IPS-18c (cell line): Measurements from ENCODE around the gene HEMK1.

Experiments used
- H3K4me3 ChIP-seq: 2 replicates; pipeline ENCODE4 v1.7.0; 2013; ENCODE audit warnings: low read depth, mild to moderate bottlenecking, low read length, moderate library complexity; ENCODE audit not compliant: insufficient read depth
- H3K9me3 ChIP-seq: one replicate; pipeline ENCODE4 v1.6.1; 2013; ENCODE audit warnings: mild to moderate bottlenecking, low read length, moderate library complexity; ENCODE audit not compliant: control insufficient read depth, insufficient read depth

The HEMK1 gene

GRCh38 chr3:50537421-50538129, 31.7 kb upstream of the HEMK1 start:
- Histone ChIP-seq H3K4me3 (no peak overlapping the region), H3K9me3 (peaks cover 5% of the 10 kb centered on the region)

- H3K4me3 ChIP-seq, result 0 out of 2 replicates have a peak overlapping the region, but pooled peaks have one; percentile 20
- peaks cover 5% of the 10 kb centered on the region for H3K9me3 ChIP-seq
Observed at GRCh38 chr3:50539356-50540286, 29.7 kb upstream of the HEMK1 start.

- H3K4me3 ChIP-seq, result no peak overlapping the region
- peaks cover 5% of the 10 kb centered on the region for H3K9me3 ChIP-seq
Observed at GRCh38 chr3:50542177-50543034, 26.9 kb upstream of the HEMK1 start.

GRCh38 chr3:50545781-50546180, 23.5 kb upstream of the HEMK1 start:
- no peaks in the 10 kb centered on the region for H3K9me3 ChIP-seq

GRCh38 chr3:50549226-50549625, 20.1 kb upstream of the HEMK1 start:
- H3K9me3 ChIP-seq, result no peaks in the 10 kb centered on the region
- no peak overlapping the region for H3K4me3 ChIP-seq

More at GRCh38 chr3:50545781-50546180, 23.5 kb upstream of the HEMK1 start:
- H3K4me3 ChIP-seq, result no peak overlapping the region

- Histone ChIP-seq H3K4me3 (no peak overlapping the region), H3K9me3 (no peaks in the 10 kb centered on the region)
Observed at GRCh38 chr3:50550079-50550736, 19.1 kb upstream of the HEMK1 start.

- Histone ChIP-seq H3K4me3 (no peak overlapping the region), H3K9me3 (no peaks in the 10 kb centered on the region)
Observed at GRCh38 chr3:50551054-50551659, 18.2 kb upstream of the HEMK1 start.

GRCh38 chr3:50551681-50552435, 17.5 kb upstream of the HEMK1 start:
- Histone ChIP-seq H3K4me3 (no peak overlapping the region), H3K9me3 (no peaks in the 10 kb centered on the region)

GRCh38 chr3:50552598-50552997, 16.7 kb upstream of the HEMK1 start:
- Histone ChIP-seq H3K9me3 (no peaks in the 10 kb centered on the region), H3K4me3 (no peak overlapping the region)

- Histone ChIP-seq H3K4me3 (no peak overlapping the region), H3K9me3 (no peaks in the 10 kb centered on the region)
Observed at GRCh38 chr3:50554553-50554952, 14.8 kb upstream of the HEMK1 start.

GRCh38 chr3:50557106-50557505, 12.2 kb upstream of the HEMK1 start:
- H3K9me3 ChIP-seq, result no peaks in the 10 kb centered on the region
- no peak overlapping the region for H3K4me3 ChIP-seq

- Histone ChIP-seq H3K9me3 (no peaks in the 10 kb centered on the region), H3K4me3 (no peak overlapping the region)
Observed at GRCh38 chr3:50557915-50558314, 11.4 kb upstream of the HEMK1 start.

GRCh38 chr3:50559702-50560101, 9.6 kb upstream of the HEMK1 start:
- Histone ChIP-seq H3K4me3 (no peak overlapping the region), H3K9me3 (no peaks in the 10 kb centered on the region)

- Histone ChIP-seq H3K4me3 (no peak overlapping the region), H3K9me3 (no peaks in the 10 kb centered on the region)
Observed at GRCh38 chr3:50562861-50563260, 6.5 kb upstream of the HEMK1 start.

- no peaks in the 10 kb centered on the region for H3K9me3 ChIP-seq
Observed at GRCh38 chr3:50563867-50564266, 5.5 kb upstream of the HEMK1 start.

GRCh38 chr3:50564321-50564720, 5.0 kb upstream of the HEMK1 start:
- Histone ChIP-seq H3K4me3 (no peak overlapping the region), H3K9me3 (no peaks in the 10 kb centered on the region)

More at GRCh38 chr3:50563867-50564266, 5.5 kb upstream of the HEMK1 start:
- no peak overlapping the region for H3K4me3 ChIP-seq
